CD4-positive, alpha-beta T cell treated with Interleukin-4 for 4 hours (primary cell): Measurements from ENCODE around the gene TENT4B.

Experiments
- DNase-seq: peaks from one replicate; pipeline ENCODE4 v3.0.0-alpha.2; 2020

Gene TENT4B

GRCh38 chr16:50198802-50199403, 45.8 kb downstream of the TENT4B start:
- no peak for DNase-seq

DNA sequence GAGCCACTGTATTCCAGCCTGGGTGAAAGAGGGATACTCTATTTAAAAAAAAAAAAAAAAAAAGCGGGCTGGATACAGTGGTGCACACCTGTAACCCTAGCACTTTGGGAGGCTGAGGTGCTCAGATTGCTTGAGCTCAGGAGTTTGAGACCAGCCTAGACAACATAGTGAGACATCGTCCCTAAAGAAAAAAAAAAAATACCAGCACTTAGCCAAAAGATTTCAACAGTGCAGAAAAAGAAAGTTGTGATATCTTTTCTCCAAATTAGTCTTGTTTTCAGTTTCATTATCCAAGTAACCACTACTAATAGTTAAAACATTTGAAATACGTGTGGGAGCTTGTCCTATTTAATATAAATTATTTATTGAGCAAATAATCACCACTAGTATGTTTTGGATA, 48.7 kb downstream of the TENT4B start:
- no peak for DNase-seq

GRCh38 chr16:50202926-50203624, 50.0 kb downstream of the TENT4B start:
- no peak for DNase-seq

DNA sequence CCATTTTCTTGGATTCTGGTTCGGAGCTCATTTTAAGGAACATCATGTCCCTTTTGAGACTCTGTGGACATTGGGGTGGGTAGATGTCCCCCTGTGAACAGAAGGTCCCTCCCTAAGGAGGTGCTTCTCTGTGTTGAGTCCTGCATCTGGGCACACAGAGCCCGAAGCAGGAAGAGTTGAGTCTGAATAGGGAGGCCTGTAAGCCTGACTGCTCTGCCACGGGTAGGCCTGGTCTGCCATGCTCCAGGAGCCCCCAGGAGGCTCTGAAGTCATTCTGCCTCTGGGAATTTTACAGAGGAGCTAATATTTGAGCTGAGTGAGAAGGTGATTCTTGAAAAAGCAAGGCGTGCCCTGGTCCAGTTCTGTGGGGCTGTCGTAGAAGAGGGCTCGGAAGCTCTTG, 50.6 kb downstream of the TENT4B start:
- no peak for DNase-seq

DNA sequence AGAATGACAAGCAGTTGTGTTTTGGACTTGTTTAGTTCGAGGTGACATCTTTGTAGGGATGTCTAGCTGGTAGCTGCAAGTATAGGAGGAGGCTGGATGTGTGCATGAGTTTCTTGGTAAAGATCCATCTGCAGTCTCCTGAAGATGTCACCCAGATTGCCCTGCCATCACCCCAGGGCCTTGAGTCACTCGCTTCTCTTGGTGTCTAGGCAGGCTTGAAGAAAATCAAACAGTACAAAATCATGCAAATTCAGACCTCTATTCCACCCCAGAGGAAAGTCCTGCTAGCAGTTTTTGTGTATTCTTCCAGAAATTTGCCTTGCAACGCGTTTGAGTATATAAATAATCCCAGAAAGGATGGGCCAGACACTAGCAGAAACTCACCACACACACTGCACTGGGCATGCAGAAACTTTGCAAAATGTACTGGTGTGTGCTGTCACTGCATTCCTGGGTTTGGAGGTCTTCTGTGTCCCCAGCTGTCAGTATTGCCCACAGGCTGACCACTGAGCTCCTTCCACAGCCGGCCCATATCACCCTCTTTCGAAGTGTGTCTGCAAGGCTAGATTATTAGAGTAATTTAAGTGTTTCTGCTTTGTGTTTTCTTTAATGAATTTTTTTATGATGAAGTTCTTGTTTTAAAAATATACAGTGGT, 51.5 kb downstream of the TENT4B start:
- DNase-seq, result no peak

- no peak for DNase-seq
Observed at GRCh38 chr16:50207652-50208051, 54.5 kb downstream of the TENT4B start.

GRCh38 chr16:50208460-50208931, 55.4 kb downstream of the TENT4B start:
- DNase-seq, result no peak

DNA sequence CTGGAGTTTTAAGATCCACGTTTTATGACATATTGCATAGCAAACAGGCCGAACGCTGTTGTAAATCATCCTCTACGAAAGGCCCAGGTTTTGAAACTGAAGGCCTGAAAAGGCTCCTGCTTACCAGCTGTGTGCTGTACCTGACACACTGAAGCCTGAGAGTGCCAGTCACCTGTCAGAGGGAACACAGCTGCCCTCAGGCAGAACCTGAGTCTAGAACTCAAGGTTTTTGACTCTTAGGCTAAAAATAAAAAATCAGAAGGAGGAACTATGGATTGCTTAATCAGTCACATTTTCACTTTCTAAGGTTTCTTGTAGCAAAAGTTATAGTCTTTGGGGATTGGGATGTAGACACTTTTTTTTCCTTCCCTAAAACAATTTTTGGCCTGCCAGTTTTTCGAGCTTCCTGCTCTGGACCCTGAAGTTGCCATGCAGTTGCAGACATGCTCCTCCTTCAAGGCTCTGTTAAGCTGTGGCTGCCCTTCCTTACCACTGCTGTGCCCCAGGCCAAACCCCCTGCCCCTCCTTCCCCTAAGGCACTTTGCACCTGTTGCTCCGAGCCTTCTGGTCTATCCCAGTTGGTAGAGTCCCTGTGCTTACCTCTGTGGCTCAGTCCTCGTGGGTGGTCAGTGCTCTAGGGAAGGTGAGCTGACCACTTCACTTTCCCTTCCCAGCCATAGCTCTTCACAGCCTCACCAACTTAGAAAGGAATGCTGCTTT, 56.6 kb downstream of the TENT4B start:
- DNase-seq, result no peak

GRCh38 chr16:50210266-50211038, 57.3 kb downstream of the TENT4B start:
- peak; percentile 54 for DNase-seq

GRCh38 chr16:50213939-50214519, 60.9 kb downstream of the TENT4B start:
- peak; percentile 70 for DNase-seq

DNA sequence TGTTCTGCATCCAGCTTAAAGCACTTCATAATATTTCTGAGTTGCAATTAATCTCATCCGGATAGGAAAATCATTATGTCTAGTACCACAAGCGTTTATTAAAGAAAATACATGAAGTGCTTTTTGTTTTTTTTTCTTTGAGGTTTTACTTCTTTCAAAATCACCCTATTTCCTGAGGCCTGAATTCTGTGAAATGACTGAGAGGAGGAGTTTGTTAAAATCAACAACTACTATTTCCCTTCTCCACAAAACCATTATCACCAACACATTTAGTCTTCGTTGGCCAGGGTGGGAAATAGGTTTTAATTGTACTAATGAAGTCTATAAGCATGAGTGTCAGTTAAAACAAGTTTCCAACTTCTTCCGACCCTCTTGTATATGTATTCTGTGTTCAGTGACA, 62.6 kb downstream of the TENT4B start:
- DNase-seq, result no peak

GRCh38 chr16:50216231-50216630, 63.1 kb downstream of the TENT4B start:
- no peak for DNase-seq

DNA sequence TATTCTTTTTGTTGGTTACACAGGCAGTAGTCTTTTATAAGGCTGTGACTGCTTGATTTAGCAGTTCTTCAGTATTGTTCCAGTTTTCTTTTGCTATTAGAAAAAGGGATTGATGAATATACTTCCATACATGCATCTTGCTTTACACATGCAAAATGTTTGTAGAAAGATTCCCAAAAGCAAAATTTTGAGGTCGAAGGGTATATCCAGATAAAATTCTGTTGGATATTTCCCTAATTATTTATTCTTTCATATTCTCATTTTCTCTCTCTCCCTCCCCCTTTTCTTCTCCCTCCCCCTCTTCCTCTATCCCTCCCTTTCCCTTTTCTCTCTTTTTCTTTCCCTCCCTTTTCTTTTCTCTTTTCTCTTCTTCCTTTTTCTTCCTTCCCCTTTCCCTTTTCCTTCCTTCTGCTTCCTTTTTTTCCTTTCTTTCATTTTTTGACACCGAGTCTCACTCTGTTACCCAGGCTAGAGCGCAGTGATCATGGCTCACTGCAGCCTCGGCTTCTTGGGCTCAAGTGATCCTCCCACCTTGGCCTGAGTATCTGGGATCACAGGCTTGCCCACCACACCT, 66.4 kb downstream of the TENT4B start:
- DNase-seq, result no peak

DNA sequence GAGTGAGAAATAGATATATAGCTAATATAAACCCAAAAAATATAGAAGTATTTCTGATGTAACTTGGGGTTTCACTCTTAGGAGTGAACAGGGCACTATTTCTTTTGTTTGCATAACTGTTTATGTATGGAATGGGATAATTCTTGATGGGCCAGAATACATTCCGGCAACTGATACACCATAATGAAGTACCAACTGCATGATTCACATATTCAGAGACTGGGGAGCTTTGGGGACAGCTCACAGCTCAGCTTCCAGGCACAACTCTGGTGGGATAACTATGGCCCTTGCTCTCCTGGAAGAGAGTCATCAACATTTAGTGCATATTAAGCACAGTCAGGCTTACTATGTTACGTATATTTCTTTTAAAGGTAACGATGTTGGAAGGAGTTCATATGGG, 71.2 kb downstream of the TENT4B start:
- DNase-seq, result no peak

- DNase-seq, result no peak
Observed at GRCh38 chr16:50227120-50227519, 74.0 kb downstream of the TENT4B start.

DNA sequence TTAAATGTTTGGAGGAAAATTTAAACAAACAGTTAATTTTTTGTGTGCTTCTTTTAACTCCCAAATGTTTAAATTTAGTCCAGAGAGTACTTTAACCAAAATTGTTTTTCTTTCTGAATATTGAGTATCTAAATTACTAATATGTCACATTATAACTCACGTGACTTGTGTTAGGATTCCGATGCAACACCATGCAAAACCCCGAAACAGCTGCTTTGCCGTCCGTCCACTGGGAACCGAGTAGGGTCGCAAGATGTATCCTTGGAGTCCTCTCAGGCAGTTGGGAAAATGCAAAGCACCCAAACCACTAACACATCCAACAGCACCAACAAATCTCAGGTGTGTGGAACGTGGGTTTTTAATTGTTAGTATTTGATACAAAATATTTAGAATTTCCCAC, 74.6 kb downstream of the TENT4B start:
- DNase-seq, result no peak

GRCh38 chr16:50228364-50228868, 75.3 kb downstream of the TENT4B start:
- no peak for DNase-seq

- DNase-seq, result no peak
Observed at GRCh38 chr16:50229149-50229726, 76.1 kb downstream of the TENT4B start.

DNA sequence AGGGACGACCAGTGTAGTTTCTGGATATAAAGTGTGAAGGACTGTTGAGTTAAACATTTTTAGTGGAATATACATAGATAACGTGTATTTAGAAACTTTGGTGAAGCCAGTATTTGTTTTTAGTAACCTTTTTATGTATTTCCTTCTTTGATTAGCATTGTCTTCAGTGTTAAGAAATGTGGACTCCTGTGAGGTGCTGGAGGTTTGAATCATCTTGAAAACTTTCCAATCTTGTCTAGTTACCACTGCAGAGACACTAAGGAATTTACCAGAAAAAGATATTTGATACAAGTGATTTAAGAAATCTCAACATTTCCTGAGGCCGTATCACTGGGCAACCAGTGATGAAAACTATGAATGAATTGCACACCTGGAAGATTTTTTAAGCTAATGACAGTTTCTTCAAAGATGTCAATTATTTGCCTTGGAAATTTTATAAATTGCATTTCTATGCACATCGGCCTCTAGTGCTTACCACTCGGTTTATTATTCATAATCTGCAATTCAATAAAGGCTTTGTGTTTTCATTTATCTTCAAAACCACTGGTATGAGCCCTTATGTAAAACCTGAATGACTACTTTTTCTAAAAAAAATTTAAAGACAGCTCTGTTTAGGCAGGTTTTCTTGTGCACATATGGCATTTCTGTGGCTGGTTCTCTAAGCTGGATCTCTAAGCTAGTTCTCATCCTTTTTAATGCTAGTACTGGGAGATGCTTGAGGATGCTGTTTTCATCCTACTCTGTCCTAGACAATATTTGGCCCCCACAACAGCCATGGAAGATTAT, 81.9 kb downstream of the TENT4B start:
- no peak for DNase-seq

DNA sequence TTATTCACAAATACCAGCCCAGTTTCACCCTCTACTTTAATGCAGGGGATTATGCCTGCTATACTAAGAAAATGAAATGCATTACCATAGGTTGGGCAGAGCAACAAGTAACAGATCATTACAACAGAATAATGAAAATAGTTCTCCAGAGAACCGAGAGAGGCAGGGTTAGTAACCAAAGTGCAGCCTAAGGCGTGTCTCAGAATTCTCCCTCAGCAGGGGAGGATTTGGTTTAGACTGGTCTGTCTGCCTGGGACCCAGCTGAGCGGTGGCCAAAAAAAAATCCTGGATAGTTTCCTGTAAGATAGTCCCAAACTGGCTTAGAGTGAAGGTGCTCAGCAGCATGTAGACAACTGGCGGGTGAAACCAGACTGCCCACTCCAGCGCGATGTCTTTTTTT, 82.5 kb downstream of the TENT4B start:
- DNase-seq, result no peak

- no peak for DNase-seq
Observed at GRCh38 chr16:50238314-50238713, 85.2 kb downstream of the TENT4B start.
